AG08396 (cell line): ENCODE measurements around the gene CDHR3.
A peak's percentile ranks its signal among the peaks of the same experiment; 100 is the strongest.

Experiments used
- DNase-seq: peaks from one replicate; pipeline ENCODE4 v3.0.0; 2012; ENCODE audit warnings: low spot score, mixed read lengths

CDHR3 gene

DNA sequence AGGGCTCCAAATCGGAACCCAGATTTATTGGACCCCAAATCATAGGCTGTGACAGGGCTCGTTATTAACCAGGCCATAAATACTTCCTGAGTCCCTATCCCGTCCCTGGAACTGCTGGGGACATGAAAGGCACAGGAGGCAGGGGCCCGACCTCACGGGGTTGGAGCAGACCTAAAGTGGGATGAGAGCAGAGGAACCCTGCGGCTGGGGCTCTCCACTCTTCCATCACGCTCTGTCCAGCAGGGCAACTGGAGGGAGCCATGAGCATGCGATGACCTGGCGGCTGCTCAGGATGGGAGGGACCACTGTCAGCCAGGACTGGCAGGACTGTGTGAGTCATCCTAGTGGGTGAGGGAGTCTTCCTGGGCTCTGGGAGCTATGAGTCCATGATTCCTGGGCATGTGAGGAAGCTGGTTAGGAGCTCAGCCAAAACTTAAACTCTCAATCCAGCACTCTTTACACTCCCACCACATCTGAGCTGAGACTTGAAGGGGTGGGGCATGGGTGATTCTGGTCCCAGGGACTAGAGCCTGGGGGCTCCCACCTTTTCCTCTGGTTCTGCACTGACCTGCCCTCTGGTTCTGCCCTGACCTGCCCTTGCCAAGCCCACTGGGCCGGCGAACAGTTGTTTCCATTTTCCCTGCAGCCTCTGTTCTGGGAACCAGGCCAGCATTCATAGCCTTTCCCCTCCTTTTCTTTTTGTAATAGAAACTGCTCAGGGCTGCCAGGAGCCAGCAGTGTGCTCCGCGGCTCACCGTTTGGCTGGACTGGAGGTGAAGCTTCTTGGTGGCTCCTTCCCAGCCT lies 101.9 kb downstream of the CDHR3 start:
- peak; percentile 91 for DNase-seq

DNA sequence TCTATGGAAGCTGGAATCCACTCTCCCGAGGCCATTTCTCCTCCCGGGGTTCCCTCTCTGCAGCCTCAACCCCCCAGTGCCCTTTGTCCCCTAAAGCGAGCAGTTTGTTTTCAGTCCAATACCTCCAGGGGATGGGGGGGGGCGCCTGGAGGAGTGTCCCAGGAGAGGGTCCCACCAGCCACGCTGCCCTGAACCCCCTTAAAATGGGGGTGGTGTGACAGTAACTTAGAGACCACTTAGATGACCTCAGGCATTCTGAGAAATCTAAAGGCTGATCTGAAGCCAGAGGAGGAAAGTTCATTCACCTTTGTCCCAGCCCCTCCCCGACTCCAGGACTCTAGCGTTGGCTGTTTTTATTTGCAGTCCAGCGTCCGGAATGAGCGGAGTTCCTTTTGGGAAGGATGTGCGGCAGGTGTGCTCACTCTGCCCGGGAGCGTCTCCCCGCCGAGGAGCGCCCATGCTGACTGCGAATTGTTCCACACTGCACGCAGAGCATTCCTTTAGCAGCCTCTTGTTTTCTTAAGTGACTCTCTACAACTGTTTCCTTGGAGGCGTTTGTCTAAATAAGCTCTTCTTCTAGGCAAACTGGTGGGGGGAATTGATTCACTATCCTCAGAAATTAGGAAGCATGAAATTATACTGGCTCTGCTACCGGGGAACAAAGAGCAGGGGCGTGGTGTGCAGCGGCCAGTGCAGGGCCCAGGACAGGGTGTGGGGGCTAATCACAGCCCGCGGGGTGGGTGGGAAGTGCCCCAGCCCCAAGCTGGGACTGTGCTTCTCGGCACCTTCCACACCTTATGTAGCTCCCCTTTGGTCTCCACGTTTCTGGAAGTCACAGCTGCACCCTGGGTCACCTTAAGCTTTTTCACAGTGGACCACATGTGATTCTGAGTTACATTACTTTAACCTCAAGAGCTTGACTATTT lies 102.8 kb downstream of the CDHR3 start:
- DNase-seq: no peak

DNA sequence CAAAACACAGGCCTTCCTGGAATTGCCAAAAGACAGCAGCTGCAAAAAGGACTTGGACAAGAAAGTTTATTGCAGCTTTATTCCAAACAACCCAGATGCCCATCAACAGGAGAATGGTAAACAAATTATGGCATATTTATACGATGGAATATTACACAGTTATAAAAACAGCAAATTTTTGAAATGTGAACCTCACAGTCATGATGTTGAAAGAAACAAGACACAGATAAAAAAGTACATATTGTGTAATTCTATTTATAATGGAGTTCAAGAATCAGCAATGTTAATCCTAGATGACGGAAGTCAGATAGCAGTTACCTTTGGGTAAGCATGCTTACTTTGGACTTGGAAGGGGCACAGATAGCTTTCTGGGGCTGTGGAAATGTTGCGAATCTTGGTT lies 104.6 kb downstream of the CDHR3 start:
- DNase-seq: no peak

DNA sequence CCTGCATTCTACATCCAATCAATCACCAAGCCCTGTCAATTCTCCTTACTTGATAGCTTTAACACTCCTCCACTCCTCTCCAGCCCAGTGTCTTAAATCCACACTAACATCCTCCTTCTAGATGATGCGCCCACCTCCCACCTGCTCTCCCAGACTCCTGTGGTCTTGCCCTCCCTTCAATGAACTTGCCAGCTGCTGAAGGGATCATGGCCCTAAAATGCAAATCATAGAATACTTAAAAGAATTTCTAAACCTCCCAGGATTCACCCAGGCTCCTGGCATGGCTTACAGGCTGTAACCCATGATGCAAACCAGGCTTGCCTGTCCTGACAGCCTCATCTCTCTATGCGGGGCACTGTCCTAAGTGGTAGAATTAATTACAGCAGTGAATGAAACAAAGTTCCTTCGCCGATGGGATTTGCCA lies 105.5 kb downstream of the CDHR3 start:
- DNase-seq: no peak

DNA sequence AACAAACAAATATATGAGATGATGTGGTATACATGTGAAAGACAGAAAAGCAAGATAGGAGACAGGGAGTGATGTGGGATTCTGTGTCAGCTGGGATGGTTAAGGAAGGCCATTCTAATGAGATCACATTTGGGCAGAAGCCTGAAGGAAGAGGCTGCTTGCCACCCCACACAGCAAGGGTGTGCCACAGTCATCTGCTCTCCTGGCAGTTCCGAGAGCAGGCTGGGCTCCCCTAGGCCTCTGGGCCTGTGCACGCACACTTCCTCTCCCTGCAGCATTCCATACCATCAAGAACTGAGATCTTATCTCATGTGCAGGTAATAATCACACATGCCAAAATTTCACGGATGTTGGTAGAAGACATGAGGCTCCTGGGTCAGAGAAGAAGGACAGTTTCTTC lies 105.9 kb downstream of the CDHR3 start:
- DNase-seq: peak; percentile 41

DNA sequence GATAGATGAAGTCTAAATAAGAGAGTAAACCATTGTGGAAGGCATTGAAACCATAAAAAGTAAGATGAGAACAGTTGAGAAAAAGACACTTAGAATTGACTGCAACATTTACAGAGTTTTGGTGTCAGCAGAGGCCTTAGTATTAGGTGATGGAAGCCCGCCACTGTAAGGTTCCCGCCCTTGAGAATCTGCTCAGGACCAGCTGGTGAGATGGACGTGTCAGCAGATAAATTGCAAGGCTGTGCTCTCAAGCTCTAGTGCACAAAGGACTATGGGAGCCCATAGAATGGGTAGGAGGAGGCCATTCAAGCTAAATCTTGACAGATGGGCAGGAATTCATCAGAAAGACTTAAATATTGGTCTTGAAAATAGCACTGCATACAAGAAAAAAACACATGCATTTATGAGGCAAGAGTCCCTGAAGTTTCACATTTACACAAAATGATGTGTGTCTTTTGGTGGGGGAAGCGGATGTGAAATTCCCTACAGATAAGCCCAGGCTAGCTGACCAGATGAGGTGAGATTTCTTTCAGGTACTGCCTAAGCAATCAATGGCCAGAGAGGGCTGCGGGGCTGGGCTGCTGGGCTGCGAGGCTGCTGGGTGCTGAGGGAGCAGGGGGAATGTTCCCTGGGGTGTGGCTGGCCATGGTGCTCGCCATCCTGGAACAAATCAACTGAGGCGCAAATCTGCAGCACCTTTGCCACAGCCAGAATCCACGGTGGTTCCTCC lies 106.6 kb downstream of the CDHR3 start:
- no peak for DNase-seq

DNA sequence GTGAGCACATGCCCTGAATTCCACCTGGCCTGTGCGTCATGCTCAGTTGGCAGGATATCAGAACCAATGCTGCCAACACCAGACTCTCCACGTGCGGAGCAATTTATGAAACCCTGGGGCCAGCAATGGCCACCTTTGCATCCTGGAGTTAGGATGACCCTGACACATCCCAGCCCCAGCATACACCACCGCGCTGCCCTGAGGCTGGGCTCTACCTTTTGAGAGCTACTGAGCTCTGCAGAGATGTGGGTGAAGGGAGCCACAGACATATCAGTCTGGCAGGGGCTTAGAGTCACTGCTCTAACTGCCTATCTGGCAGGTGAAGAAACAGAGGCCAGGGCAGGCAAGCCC lies 107.1 kb downstream of the CDHR3 start:
- DNase-seq: no peak

DNA sequence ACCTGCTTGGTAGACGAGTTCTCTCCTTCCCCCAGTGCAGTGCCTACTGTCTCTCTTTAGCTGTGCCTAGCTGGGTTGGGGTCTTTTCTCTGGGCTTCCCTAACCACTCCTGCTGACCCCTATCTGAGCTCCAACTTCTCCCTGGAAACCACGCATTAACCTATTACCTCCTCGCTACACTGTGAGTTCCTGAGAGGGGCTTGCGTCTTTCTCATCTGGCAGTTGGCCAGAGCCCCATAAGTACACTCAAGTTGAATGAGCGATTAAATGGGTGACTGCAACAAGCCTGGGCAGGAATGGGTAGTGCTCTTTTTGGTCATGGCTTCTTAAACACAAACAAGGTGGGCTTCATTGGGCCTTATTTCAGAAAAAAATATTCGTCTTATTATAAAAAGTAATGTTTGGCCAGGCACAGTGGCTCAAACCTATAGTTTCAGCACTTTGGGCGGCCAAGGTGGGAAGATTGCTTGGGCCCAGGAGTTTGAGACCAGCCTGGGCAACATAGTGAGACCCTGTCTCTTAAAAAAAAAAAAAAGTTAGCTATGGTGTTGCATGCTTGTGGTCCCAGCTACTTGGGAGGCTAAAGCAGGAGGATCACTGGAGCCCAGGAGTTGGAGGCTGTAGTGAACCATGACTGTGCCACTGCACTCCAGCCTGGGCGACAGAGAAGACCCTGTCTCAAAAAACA lies 107.6 kb downstream of the CDHR3 start:
- no peak for DNase-seq

DNA sequence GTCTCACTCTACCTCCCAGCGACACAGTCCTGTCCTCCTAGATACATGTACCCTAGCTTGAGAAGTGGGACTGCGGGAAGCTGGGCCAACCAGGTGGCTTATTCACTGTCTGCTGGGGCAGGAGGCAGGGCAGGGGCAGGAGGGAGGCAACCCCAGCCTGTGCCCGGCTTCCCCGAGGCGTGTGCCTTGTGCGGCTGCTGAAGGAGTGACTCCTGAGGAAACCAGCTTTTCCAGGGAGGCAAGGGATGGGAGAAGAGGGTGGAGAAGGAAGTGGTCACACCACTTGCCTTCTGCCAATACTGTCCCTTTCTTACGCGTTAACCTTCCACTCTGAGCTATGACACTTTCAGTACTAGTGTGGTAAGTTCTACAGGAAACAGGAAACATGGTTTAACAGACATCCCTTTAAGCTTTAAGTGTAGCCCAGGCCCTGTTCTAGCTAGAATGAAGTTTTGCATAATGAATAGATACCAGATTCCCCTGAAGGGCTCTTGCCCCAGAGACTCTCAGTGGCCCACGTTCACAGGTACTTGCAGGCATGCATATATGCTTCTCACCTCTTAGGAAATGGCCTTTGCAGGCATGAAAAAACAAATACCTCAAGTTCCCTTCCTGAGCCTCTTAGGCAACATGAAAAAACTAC lies 108.4 kb downstream of the CDHR3 start:
- DNase-seq: no peak

DNA sequence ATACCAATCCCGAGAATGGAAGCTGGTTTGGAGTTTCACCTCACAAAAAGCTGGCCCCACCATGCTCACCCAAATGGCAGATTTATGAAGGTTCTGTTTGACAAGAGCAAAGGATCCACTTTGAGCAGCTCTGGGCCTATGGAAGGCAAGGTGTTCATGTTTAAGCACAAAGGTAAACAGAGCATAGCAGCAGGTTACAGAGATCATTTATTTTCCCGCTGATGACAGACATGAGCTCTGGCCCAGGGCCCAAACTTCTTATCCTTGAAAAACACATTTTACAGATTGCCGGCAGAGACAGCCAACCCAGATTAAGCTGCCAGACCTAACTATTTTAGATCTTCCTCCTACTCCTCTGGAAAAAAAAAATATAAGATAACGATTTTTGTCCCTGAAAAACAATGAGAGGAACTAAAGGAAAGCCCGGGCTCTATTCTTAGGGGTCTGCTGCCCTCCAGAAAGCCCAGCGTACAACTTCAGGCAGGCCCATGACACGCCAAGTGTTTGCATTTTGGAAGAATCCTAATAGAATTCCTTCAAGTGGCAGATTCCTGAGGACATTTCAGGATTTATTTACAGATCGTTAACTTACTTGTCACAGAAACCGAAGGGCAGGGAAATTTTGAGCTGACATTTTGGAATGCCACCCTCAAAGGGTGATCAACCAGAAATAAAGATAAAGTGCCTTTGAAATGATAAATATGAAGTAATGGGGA lies 109.1 kb downstream of the CDHR3 start:
- DNase-seq: no peak

DNA sequence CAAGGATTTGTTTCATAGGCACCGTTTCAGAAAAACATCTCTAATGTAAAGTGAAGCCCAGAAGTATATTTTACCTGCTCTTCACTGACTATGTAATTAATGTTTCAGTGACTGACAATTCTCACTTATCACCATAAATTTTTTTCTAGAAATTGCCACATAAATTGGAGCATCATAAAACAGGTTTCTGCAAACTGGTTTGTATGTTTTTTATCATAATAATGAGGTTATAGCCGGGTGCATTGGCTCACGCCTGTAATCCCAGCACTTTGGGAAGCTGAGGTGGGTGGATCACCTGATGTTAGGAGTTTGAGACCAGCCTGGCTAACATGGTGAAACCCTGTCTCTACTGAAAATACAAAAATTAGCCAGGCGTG lies 109.6 kb downstream of the CDHR3 start:
- no peak for DNase-seq

DNA sequence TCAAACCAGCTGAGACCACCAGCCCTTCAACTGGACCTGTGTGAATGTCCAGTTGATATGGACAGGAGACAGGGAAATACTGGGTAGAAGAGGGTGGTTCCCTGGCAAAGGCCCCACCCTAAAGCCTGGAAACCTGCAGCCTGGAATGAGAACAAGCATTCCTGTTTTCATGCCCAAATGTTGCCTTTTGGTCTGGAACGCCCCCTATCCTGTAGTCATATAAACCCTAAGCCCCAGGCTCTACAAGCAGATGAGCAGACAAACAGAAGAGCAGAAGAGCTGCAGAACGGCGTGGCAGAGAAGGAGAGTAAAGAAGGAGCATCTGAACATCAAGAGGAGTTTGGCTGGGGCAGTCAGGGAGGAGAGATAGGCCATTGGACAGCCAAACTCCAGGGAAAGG lies 110.6 kb downstream of the CDHR3 start:
- no peak for DNase-seq

DNA sequence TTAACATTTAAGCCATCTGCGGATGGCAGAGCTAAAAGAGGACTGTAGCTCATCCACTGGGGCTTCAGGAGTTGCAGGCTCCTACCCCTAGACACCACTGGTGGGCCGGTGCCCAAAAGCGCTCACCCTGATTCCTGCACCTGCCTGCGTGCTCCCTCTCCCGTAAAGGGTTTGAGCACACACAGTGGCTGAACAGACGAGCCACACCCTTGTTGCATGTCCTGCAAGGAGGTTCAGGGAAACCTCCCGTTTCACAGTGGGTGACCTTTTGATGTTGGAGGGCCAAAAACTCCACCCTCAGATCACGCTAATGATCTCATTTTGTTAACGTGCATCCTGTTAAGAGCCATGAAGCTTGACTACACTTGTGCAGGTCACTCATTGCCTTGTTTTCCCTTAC lies 111.2 kb downstream of the CDHR3 start:
- no peak for DNase-seq

DNA sequence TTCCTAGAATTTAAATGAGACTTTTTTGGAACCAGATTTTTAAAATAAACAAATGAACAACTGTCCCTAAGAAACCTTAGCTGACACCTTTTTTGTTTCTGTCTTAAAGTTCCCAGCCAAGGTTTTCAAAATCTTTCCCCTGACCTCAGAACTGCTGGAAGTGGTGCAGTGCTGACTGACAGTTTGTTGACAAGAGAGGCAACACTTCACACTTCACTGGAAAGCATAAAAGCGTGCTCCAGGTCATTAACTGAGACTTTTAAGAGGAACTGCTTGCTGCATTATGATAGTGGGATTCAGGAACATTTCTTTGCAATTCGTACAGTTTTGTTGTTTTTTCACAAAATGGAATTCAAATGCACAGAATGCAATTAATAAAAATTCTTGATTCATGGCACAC lies 112.9 kb downstream of the CDHR3 start:
- no peak for DNase-seq

DNA sequence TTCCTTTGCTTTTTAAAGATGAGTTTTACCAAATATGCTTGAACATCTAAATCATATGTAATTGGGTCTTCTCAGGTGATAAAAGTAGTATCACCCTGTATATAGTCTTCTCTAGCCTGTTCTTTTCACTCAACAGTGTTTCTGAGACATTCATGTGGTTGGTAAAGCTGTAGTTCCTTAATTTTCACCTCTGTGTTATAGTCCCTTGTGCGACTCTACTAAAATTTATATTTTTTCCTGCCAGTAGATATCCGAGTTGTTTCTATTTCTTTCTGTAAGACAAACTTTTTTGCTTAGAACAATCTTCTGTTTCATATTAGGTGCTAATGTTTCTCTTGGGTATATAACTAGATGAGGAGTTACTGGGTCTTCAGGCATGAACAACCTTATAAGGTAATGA lies 113.5 kb downstream of the CDHR3 start:
- DNase-seq: no peak

DNA sequence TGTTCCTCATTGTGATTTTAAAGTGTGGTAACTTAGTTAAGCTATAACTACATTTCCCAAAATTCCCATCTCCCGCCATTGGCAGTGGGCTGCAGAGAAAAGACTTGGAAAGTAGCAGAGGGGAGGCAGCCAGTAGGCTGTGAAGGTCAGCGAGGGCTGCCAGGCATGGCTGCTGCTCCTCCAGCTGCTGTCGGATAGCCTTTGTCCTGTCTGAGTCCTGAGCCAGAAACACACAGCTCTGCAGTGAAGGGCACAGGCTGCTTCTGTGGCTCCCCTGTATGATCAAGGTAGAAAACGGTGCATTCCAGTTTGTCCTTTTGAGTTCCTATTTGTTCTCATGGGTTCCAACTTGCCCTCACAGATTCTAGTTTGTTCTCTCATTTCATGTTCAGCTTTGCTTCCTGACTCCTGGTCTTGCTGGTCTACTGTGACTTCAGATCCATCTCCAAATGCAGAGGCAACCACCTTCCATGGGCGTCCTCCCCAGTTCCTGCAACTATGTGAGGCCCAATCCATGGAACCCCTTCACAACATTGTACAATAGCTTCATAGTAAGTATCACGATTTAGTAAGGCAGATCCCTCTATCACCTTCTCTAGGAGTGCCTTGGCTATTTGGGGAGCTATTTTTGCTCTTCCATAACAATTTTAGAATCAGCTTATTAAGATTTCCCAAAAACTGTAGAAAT lies 117.4 kb downstream of the CDHR3 start:
- DNase-seq: no peak

DNA sequence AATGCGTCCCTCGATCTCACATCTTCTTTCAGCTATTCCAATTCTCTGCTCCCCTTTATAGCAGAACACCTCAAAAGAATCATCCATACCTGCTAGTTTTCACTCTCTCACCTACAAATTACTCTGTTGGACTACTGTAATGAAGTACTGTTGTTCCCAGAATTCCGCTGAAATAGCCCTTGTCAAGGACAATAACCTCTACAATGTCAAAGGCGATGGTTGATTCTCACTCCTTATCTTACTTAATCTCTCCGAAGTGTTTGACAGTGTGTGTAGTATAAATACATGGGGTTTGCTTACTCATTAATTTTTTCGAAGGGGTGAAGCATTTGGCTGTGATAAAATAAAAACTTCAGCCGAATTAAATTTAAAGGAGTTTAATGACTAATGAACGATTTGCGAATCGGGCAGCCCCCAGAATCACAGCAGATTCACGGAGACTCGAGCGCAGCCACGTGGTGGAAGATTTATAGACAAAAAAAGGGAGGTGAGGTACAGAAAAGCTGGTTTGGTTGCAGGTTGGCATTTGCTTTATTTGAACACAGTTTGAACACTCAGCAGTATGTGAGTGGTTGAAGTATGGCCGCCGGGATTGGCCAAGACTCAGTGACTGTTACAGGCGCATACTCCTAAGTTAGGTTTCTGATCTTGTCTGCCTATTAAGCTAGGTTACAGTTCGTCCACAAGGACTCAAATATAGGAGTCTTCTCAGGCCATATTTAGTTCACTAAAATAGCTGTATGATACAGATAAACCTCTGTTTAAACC lies 119.2 kb downstream of the CDHR3 start:
- no peak for DNase-seq
